Superior temporal gyrus (tissue), 1 donor: ENCODE measurements around the gene SPTLC2.

Experiments used
- DNase-seq: peaks from one replicate; pipeline ENCODE4 v3.0.0-alpha.2; 2016; ENCODE audit errors: extremely low spot score

Gene SPTLC2

DNA sequence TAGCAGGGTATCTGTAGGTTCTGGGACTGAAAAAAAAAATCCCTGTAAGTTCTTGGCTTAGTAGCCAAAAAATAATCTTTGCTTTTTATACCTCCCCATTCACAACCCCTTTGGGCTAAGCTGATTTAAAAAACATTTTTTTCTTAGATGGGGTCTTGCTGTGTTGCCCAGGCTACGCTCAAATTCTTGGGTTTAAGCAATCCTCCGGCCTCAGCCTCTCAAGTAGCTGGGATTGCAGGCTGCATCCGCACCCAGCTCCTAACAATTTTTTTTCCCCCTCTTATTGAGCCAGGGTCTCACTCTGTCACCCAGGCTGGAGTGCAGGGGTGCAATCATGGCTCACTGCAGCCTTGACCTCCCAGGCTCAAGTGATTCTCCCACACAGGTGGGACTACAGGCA lies 108.7 kb downstream of the SPTLC2 start:
- DNase-seq: no peak

DNA sequence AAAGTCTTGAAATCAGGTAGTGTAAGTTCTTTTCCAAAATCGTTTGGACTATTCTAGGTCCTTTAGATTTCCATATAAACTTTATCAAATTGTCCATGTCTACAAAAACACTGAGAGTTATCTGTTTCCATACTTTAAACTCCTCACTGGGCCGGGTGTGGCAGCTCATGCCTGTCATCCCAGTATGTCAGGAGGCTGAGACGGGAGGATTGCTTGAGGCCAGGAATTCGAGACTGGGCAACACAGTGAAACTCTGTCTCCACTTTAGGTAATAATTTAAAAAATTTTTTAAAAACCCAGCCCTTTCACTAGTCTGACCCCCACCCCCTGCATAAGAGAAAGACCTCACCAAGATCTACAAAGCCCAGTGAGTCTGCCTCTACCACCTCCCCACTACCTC lies 111.4 kb downstream of the SPTLC2 start:
- DNase-seq: no peak

DNA sequence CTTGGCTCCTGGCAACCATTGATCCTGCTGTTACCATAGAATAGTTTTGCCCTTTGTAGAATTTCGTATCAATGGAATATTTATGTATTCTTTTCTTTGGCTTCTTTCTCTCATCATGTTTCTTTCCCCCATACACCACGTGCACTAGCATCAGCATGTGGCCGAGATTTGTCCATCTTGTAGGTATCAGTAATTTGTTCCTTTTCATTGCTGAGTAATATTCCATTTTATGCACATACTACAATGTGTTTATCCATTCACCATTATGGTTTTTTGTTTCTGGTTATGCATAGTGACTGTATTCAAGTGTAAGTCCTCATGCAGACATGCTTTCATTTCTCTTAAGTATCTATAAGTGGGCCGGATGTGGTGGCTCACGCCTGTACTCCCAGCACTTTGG lies 113.3 kb downstream of the SPTLC2 start:
- DNase-seq: no peak

DNA sequence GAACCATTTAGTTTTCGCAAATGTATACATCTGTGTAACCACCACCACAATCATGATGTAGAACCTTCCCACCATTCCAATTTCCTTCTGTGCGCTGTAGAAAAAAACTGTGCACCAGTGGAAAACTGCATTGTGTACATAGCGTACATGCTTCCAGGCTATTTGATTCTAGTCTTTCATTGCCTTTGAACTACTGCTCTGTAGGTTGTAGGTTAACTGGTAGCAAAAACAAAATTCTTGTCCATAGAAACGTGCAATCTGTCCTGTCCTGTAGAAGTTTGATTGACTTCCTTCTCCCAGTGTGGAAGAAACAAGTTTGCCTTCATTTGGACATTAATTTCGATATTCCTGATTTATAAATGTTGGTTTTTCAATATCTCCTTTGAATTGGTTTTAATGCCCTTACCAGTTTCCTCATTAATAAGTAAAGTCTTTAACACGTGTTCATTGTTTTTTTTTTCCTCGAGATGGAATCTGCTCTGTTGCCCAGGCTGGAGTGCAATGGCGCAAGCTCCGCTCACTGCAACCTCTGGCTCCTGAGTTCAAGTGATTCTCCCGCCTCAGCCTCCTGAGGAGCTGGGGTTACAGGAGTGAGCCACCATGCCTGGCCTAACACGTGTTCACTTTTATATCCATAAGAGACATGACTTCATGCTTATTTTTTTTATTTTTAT lies 114.2 kb downstream of the SPTLC2 start:
- no peak for DNase-seq

DNA sequence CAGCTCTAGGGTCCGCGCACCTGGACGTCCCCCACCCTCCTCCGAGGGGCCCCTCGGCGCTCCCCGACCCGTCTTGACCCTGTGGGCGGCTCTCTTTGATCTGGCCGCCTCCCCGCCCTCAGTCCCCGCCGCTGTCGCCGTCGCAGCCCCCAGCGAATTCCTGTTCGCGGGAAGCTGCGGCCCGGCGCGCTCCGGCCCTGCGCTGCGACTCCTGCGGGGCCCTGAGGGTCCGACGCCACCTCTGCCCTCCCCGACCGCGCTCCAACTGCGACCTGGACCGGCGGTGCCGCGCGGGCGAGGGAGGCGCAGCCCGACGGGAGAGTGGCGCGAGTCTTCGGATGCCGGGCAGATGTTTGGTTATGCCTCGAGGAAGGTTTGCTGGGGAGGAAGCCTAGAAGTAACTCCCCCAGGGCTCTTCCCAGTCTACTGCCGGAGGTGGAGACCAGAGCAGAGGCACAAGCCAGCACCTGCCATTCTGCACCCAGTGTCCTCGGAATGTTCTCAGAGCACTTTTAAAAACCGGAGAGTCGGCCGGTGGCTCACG lies 117.4 kb downstream of the SPTLC2 start:
- DNase-seq: no peak

DNA sequence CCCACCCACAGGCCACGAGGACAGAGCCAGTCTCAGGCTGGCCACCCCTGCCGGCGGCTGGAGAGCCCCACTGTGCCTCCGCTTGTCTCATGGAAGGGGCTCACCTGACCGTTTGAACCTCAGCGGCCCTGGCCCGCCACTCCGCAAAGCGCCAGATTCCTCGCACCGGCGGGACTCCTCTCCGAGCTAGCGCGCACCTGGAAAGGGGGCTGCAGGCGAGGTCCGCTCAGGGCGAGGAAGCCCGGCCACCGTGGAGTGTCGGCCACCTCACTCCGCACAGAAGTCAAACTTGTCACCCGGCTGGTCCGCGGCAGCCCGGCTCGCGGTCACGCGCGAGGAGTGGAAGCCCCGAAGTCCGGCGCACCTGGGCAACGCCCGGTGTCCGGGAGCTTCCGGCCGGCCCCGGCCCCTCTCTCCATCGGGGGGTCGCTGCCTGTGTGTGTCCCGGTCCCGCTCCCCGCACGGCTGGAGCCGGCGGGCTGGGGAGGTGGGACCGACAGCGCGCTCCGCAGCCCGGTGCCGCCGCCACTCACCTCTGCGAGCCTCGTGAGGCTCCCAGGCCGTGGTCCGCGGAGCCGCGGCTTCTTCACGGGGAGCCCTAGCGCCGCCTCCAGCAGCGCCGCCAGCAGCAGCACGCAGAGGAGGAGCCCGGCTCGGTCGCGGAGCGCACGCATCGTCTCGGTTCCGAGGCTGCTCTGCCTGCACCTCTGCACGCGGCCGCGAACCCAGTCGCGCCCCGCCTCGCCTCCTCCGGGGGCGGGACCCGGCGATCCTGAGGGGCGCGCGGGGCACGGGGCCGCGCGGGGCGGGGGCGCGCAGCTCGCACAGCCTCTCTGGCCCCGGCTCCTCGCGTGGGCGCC lies 118.1 kb downstream of the SPTLC2 start, which contains the start of gene ISM2:
ISM2 (minus strand) TSS at position 697 of the 860 bp plus-strand sequence; CDS start at position 674, 23 bp downstream.
- no peak for DNase-seq

DNA sequence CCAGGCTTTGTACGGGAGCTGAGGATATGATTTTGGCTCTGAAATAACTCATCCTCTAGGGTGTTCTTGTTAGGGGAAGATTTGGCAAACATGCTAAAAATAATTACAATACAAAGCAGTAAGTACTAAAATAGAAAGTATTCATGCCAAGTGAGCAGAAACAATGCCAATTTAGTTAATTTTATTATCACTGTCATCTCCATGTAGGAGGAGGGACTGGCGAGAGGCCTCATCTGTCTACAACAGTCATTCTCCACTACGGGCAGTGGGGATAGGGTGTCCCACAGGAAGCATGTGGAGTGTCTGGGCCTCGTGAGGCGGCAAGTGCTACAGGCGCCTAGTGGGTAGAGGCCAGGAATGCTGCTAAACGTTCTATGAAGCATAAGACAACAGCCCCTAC lies 121.1 kb downstream of the SPTLC2 start:
- DNase-seq: peak; percentile 60

DNA sequence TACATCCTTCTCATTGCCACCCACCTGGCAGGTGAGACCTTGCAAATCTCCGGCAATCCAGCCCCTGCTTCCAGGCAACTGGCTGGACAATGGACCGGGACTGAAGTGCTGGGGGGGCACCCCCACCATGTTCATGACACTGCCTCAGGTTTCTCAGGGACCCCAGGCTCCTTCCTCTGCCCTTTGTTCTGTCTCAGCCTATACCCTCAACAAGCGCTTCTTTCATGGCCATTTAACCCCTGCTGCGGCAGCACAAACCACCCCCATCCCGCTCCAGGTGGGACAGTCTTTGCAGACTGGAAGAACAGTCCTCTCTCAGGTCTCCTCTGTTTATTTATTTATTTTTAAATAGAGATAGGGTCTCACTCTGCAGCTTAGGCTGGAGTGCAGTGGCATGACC lies 125.4 kb downstream of the SPTLC2 start:
- no peak for DNase-seq

DNA sequence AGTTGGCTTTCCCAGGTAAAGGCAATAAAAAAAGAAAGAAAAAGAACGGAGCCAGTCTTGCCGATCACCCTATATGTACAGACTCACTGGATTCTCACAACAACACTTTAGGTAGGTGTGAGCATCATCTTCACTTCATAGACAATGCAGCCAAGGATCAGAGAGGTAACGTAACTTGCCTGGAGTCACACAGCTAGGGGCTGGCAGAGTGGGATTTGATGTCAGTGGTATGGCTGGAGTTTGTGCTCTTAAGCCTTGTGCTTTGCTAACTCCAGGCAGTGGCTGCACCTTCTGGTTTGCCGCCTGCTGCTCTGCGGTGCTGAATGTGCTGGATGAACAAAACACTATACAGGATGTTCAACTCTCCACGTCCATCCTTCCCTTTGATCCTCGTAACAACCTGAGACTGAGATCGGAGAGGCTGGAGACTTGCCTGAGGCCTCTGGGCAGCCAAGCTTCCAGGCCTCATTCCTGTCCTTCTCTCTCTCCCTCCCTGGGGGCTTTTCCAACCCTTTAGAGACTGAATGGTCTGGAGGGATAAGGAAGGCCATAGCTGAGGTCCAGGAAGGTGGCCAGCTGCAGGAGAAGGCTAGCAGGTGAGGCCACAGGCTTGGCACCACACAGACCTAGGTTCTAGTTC lies 126.0 kb downstream of the SPTLC2 start:
- no peak for DNase-seq

DNA sequence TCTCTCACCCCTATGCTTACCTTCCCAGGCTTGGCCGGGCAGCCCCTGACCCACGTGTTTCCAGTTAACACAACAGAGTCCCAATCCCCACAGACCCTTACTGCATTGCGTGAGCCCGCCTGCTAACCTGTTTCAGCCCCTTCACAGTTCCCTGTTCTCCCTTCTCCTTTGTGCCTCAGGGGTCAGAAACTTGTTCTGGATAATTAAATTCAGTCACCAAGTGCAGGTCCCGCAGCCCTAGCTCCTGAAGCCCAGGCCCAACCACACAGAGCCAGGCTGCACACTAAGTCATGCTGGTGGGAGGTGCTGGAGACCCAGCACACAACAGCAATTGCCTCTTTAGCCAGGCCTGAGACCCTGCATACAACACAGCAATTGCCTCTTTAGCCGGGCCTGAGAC lies 127.4 kb downstream of the SPTLC2 start:
- no peak for DNase-seq

DNA sequence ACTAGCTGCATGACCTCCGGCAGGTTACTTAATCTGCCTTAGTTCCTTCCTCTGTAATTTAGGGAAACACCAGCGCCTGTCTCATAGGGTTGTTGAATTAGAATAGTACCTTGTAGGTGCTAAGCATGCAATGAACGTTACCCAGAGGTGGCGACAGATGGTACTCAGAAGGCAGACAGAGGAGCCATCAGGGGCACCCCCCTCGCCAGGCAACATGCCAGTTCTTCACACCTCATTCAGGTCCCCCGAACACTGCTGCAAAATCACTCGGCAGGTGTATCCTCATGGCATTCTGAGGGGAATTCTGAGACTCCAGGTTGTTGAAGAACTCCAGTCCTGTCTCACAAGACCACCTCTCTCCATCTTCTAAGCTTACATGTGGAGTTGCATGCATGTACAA lies 127.9 kb downstream of the SPTLC2 start:
- no peak for DNase-seq

DNA sequence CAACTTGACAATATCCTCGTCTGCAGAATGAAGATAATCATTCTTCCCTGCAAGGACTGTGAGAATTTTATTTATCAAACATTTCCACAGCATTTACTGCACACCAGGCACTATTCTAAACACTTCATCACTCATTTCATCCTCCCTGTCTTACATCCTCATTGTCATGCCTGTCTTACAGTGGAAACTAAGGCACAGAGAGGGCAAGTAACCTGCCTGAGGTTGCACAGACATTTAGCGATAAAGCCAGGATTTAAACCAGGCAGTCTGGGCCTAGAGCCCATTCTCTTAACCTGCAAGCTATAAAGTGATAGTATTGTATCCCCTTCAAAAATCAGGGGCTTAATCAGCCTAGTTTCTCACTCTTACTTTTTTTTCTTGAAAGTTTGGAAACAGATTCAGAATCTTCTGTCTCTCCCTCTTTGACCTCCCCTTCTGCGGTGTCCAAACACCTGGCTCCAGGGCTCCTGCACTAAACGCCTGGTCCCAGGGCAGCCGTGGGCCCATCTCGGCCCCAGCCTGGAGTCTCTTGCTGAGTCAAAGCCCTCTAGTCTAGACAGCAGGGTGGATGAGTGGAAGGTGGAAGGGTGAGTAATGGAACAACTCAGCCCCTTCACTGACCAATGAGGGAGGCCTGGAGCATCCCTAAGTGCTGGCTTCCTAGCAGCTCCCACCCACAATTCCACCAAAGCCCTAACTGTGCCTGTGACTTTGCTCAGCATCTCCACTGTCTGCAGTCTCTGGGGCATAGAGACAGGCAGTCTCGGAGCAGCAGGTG lies 130.3 kb downstream of the SPTLC2 start:
- no peak for DNase-seq

DNA sequence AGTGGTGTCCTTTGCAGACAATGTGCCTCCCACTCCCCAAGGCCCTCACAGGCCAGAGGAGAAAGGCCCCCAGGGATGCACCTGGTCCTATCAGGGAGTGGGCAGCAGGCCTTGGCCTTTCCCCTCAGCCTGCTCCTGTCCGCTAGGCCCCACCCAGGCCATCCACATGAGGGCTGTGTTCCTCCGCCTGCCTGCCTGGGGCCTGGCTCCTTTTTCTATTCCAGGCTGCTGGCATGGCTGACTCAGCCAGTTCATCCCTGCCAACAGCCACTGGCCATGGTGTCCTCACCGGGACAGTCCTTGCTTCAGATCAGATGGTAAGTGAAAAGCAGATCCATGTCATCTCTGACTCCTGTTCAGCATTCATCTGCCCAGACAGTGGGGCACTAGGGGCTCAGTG lies 131.2 kb downstream of the SPTLC2 start:
- no peak for DNase-seq

DNA sequence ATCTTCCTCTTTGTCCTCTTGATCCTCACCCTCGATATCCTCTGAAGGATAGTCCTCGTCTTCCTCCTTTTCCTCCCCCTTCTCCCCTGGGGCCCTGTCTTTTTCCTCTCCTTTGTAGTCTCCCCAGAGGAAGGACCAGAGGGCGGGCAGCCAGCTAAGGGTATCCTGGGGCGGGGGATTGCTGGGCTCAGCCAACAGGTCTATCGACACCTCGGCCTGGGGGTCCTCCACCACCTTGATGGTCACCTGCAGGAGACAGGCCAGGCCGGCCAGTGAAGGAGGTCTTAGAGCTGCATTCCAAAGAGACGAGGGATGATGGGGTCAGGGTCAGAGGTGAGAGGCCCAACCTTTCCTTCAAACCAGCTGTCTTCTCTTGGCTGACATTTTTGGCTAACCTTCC lies 134.0 kb downstream of the SPTLC2 start:
- no peak for DNase-seq

DNA sequence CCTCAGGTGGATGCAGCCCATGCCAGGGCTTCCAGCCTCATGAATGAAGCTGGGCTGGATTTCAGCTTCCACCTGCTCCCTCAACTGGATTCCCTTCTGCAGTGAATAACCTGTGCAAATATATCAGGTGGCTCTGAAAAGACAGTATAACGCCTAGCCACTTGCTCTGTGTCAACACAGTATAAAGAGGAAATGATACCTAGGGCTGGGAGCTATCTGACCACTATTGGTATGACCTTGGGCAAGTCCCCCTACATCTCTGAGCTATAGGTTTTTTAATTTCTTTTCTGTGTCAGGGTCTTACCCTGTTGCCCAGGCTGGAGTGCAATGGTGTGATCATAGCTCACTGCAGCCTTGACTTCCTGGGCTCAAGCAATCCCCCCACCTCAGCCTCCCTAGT lies 137.6 kb downstream of the SPTLC2 start:
- DNase-seq: no peak

DNA sequence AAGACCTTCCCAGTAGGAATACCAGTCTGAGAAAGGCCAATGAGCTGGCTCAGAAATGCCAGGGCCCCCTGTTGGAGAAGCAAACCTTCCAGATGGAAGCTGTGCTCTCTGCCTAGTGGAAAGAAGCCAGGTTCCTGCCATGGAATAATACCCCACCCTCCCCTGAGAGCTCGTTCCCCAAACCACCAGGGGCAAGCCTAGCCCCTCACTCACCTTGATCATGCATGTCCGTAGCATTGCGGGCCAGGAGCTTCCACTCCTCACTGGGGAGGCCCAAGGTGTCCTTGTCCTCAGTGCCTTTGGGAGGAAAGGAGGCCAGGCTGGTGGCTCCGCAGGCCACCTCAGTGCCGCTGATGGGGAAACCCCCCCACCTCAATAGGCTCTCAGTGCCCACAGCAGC lies 138.4 kb downstream of the SPTLC2 start:
- DNase-seq: no peak

DNA sequence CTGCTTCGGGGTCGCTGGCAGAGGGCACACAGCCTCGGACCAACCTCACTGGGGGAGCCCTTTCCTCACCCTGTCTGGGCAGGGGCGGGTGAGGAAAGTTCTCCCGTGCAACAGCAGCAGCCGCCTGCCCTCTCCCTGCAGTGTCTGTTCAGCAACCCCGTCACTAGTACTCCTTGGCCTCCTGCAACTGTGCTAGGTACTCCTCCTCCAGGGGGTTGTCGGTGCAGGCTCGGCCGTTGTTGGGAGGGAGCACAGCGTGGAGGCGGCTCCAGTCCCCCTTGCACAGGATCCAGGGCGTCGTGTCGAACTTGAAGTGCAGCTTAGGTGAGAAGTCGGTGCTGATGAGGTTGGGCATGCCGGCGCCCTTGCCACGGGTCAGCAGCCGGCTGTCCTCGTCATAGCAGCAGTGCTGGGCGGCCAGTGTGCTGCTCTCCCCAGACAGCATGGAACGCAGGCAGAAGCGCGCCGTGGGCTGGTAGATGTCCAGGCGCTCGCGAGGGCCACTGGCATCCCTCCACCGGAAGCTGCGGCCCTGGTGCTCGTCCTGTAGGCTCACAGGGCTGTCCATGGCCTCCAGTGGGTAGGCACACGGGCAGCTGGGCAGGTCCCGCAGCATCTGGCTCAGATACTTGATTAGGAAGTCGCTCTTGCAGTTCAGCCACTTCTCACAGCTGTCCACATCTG lies 140.9 kb downstream of the SPTLC2 start:
- no peak for DNase-seq

DNA sequence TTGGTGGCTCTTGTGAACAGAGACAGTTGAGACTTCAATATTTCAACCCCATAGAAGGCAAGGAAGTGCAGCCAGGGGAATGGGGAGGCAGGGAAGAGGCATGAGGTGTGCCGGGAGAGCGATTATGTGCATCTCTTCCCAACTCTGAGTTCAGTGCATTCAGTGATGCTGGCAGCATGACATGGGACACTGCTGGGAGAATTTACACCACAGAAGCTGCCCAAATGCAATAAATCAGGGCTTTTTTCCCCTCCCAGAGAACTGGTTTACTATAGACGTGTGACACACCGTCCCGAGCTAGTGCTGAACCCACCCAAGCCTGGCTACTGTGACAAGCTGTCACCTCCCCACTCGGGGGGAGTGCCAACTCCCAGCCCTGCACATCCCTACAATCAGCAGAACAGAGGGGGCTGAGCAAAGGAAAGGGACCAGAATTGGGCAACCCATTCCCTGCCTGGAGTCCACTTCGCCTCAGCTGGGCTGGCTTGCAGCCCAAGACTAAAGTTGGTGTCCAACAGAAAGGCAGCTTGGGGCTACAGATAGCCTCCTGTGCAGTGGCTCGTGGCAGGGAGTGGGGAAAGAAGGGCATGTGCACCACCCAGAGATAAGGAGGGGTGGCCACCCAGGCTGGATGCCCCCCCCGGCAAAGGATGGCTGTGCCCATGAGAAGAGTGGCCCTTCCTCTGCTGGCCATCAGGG lies 141.8 kb downstream of the SPTLC2 start:
- no peak for DNase-seq

DNA sequence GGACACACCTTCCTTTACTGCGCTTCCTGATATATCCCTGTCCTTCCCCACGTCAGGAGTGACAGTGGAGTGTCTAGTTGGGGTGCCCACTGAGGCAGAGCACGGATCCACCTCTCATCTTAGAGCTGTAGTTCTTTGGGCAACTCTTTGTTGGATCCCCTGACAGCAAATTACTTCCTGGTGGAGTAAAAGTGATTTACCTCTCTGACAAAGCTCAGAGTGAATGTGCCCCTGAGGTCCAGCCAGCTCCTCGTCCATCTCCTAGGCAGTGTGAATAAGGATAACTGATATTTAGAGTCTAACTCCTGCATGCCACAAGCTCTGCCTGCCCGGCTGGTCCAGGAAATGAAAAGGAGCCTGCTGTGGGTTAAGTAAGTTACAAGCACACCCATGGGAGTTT lies 142.5 kb downstream of the SPTLC2 start:
- DNase-seq: no peak

DNA sequence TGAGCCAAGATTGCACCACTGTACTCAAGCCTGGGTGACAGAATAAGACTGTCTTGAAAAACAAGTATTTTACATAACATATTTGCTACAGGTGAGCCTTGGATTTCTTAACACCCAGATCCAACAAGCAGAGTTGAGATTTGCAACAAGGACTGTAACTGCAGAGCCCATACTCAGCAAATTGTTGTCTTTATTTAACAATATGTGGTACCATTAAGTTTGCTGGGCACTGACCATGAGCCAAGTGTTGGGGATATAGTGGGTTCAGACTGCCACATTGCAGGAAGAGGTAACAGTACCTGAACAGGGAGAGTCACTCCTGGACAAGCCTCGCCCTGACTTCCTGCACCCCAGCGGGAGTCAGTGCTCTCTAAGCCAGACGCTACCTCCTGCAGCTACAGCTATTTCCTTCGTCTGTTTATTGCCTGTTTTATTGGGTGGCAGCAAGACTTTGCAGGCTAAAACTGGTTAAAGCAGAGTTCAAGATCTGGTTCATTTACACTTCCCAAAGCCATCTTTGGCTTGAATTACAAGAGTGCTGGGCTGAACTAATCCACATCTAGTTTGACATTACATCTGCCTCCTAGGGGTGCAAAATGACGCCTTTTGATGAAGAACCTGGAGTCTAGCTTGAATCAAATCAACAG lies 146.1 kb downstream of the SPTLC2 start:
- no peak for DNase-seq
